ENCODE results near the gene GPAM.

GRCh38 chr10:112124866-112125265 is 58.7 kb downstream of the GPAM start:
- TF ChIP-seq CTCF (IDR thresholded peaks at IDR 0.05) (no peak), POLR2A (IDR thresholded peaks at IDR 0.05) (no peak)
